ENCODE results near the gene ZNF566. TPM values are rescaled to one million over a fixed set of nuclear protein-coding genes. Genes with fewer than 3 reads are reported as not detected.
A peak's percentile ranks its signal among the peaks of the same experiment; 100 is the strongest.

Gene ZNF566
- total RNA-seq, 2 donors from 2014 or later = 5.0 to 6.7 TPM

DNA sequence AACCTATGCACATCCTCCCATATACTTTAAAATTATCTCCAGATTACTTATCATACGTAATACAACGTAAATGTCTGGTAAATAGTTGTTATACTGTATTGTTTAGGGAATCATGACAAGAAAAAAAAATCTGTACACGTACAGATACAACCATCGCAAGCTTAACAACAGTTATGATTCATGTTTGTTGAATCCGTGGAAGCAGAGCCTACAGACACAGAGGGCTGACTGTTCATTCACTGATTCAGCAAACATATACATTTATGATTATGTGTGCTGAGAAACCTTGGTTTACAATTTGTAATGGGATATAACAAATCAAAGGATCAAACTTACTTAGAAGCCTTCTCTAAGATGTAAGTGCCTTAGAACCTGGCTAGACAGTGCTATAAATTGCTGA lies 37.2 kb upstream of the ZNF566 start:
- H3K9me3 ChIP-seq = no peaks in the 10 kb centered on the region
- H3K4me3 ChIP-seq = no peak overlapping the region
- DNase-seq = no peak
- intact Hi-C loops (cut with DNase I) = no loop called here
- H3K36me3 ChIP-seq = no peaks in the 10 kb centered on the region
- TF ChIP-seq CTCF (IDR thresholded peaks at IDR 0.05) = no peak
- H3K4me1 ChIP-seq = no peaks in the 10 kb centered on the region
- no peak overlapping the region for H3K27ac ChIP-seq
- peak overlapping the region in 1 of 2 donors; percentile 24 for H3K9ac ChIP-seq (ENCODE audit: low read depth in 2 of 2, low read length in 2 of 2)
- H3K27me3 ChIP-seq = no peaks in the 10 kb centered on the region

GRCh38 chr19:36524617-36525016 lies 35.3 kb upstream of the ZNF566 start:
- Histone ChIP-seq H3K4me1 (no peaks in the 10 kb centered on the region), H3K36me3 (peaks cover 5% of the 10 kb centered on the region), H3K27ac (no peak overlapping the region), H3K4me3 (no peak overlapping the region), H3K9ac (ENCODE audit: low read depth in 2 of 2, low read length in 2 of 2) (no peak overlapping the region), H3K9me3 (no peaks in the 10 kb centered on the region), H3K27me3 (no peaks in the 10 kb centered on the region)
- intact Hi-C loops (cut with DNase I) = no loop called here
- no peak for DNase-seq
- TF ChIP-seq CTCF (IDR thresholded peaks at IDR 0.05) = no peak

DNA sequence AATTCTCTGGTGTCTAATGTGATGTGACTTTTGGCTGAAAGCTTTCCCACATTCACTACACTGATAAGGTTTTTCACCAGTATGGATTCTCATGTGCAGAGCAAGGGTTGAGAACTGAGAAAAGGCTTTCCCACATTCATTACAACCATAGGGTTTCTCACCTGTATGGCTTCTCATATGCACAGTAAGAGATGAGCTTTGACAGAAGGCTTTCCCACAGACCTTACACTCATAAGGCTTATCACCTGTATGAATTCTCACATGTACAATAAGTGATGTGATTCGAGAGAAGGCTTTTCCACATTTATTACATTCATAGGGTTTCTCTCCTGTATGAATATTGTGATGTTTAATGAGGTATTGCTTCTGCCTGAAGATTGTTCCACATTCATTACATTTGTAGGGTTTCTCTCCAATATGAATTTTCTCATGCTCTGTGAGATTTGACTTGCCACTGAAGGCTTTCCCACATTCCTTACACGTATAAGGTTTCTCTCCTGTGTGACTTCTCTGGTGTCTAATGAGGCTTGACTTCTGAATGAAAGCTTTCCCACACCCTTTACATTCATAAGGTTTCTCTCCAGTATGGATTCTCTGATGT lies 24.8 kb upstream of the ZNF566 start:
- H3K27ac ChIP-seq = no peak overlapping the region
- H3K9ac ChIP-seq (ENCODE audit: low read depth in 2 of 2, low read length in 2 of 2) = no peak overlapping the region
- no peaks in the 10 kb centered on the region for H3K4me1 ChIP-seq
- no peak for TF ChIP-seq CTCF (IDR thresholded peaks at IDR 0.05)
- intact Hi-C loops (cut with DNase I) = no loop called here
- H3K9me3 ChIP-seq = peaks cover 23% of the 10 kb centered on the region
- no peaks in the 10 kb centered on the region for H3K27me3 ChIP-seq
- H3K4me3 ChIP-seq = no peak overlapping the region
- peaks cover 8% of the 10 kb centered on the region for H3K36me3 ChIP-seq
- no peak for DNase-seq

DNA sequence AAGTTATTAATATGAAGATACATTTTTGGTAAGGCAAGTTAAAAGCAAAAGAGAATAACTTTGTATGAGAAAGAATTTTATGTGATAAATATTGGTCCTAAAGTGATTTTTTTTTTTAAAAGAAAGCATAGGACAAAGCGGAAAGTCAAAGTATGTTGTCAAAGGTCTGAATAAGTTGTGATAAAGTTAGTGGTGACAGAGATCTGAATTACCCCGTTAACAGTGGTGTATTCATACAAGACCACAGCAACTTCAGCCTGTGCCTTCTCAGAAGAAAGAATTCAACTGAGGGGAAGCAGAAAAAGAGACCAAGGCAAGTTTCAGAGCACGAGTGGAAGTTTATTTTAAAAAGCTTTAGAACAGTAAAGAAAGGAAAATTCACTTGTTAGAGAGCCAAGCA lies 19.0 kb upstream of the ZNF566 start:
- no peaks in the 10 kb centered on the region for H3K27me3 ChIP-seq
- H3K9ac ChIP-seq (ENCODE audit: low read depth in 2 of 2, low read length in 2 of 2) = no peak overlapping the region
- H3K36me3 ChIP-seq = no peaks in the 10 kb centered on the region
- intact Hi-C loops (cut with DNase I) = no loop called here
- H3K4me3 ChIP-seq = no peak overlapping the region
- peaks cover 11% of the 10 kb centered on the region for H3K9me3 ChIP-seq
- no peak for DNase-seq
- no peaks in the 10 kb centered on the region for H3K4me1 ChIP-seq
- no peak for TF ChIP-seq CTCF (IDR thresholded peaks at IDR 0.05)
- H3K27ac ChIP-seq = no peak overlapping the region

- peaks cover 4% of the 10 kb centered on the region for H3K9me3 ChIP-seq
- intact Hi-C loops (cut with DNase I) = no loop called here
- TF ChIP-seq CTCF (IDR thresholded peaks at IDR 0.05) = no peak
Measured at GRCh38 chr19:36501973-36502372, 12.6 kb upstream of the ZNF566 start.

More at GRCh38 chr19:36501973-36502372, 12.6 kb upstream of the ZNF566 start:
- no peak overlapping the region for H3K9ac ChIP-seq (ENCODE audit: low read depth in 2 of 2, low read length in 2 of 2)
- H3K27me3 ChIP-seq = no peaks in the 10 kb centered on the region
- no peak overlapping the region for H3K27ac ChIP-seq
- no peak overlapping the region for H3K4me3 ChIP-seq
- no peak for DNase-seq
- H3K4me1 ChIP-seq = no peaks in the 10 kb centered on the region
- no peaks in the 10 kb centered on the region for H3K36me3 ChIP-seq

All from colonic mucosa (tissue), 4 donors.